HG03066 (cell line): ENCODE results near the gene ZNF620.
"Not testable (repeated sequence)": the region's sequence is repeated elsewhere in the genome, so short reads cannot be mapped to it uniquely, and the experiment has no call there.

Source experiments
- ATAC-seq: cut with Tn5 transposase; IDR thresholded peaks from one replicate; pipeline ENCODE4 v1.9.1; 2021; ENCODE audit warnings: low read depth; ENCODE audit not compliant: unreplicated experiment

The ZNF620 gene

GRCh38 chr3:40505599-40506462 is at the start of gene ZNF620:
Gene ZNF620, plus strand, starts transcription at chr3:40506039. Its CDS starts 314 bp downstream, at chr3:40506353.
- peak; percentile 81 for ATAC-seq

GRCh38 chr3:40456279-40456939 is 49.4 kb upstream of the ZNF620 start:
- no peak for ATAC-seq

GRCh38 chr3:40456940-40457823 is 48.7 kb upstream of the ZNF620 start, which contains the start of gene RPL14:
Gene RPL14, plus strand, starts transcription at chr3:40457339. Its CDS starts 133 bp downstream, at chr3:40457472.
- ATAC-seq: peak; percentile 61

GRCh38 chr3:40458473-40458872 is 47.4 kb upstream of the ZNF620 start:
- ATAC-seq: no peak

- not testable (repeated sequence) for ATAC-seq
These were observed 45.4 kb upstream of the ZNF620 start for GRCh38 chr3:40460481-40460880.

GRCh38 chr3:40461161-40461560 is 44.7 kb upstream of the ZNF620 start:
- ATAC-seq: no peak

- not testable (repeated sequence) for ATAC-seq
These were observed 43.0 kb upstream of the ZNF620 start for GRCh38 chr3:40462838-40463237.

- no peak for ATAC-seq
These were observed 42.3 kb upstream of the ZNF620 start for GRCh38 chr3:40463579-40463978.

- ATAC-seq: no peak
These were observed 41.3 kb upstream of the ZNF620 start for GRCh38 chr3:40464339-40465110.

GRCh38 chr3:40465111-40465407 is 40.8 kb upstream of the ZNF620 start:
- no peak for ATAC-seq

- no peak for ATAC-seq
These were observed 40.4 kb upstream of the ZNF620 start for GRCh38 chr3:40465456-40465855.

- ATAC-seq: no peak
These were observed 37.8 kb upstream of the ZNF620 start for GRCh38 chr3:40468018-40468417.

- ATAC-seq: no peak
These were observed 35.1 kb upstream of the ZNF620 start for GRCh38 chr3:40470701-40471100.

- ATAC-seq: peak; percentile 80
These were observed 29.1 kb upstream of the ZNF620 start, which contains the start of gene ZNF619 for GRCh38 chr3:40476478-40477470. Gene ZNF619, plus strand, starts transcription at chr3:40477122. Its CDS starts 858 bp downstream, at chr3:40477980.

- no peak for ATAC-seq
These were observed 28.2 kb upstream of the ZNF620 start for GRCh38 chr3:40477666-40478065.

- no peak for ATAC-seq
These were observed 18.7 kb upstream of the ZNF620 start for GRCh38 chr3:40487172-40487571.

GRCh38 chr3:40490916-40491315 is 14.9 kb upstream of the ZNF620 start:
- no peak for ATAC-seq

- no peak for ATAC-seq
These were observed 11.1 kb upstream of the ZNF620 start for GRCh38 chr3:40494698-40495097.

- no peak for ATAC-seq
These were observed 8.6 kb upstream of the ZNF620 start for GRCh38 chr3:40497288-40497687.
